Measurements from ENCODE around the gene ALDOB.

GRCh38 chr9:101470021-101470420 is 34.4 kb upstream of the ALDOB start:
- no peak for TF ChIP-seq CTCF (tag by site-specific recombination; IDR thresholded peaks at IDR 0.05)
- TF ChIP-seq ZNF621 (tag by site-specific recombination; IDR thresholded peaks at IDR 0.05), result no peak
- TF ChIP-seq ZNF398 (tag by site-specific recombination; IDR thresholded peaks at IDR 0.05), result no peak
- no peak for TF ChIP-seq TSHZ1 (tag by site-specific recombination; IDR thresholded peaks at IDR 0.05; ENCODE audit: borderline replicate concordance)

All from HEK293 (cell line).